HG02642 (cell line): ENCODE measurements around the gene SDS.

ENCODE experiments used
- ATAC-seq: cut with Tn5 transposase; IDR thresholded peaks from one replicate; pipeline ENCODE4 v1.9.1; 2021; ENCODE audit warnings: mild to moderate bottlenecking; ENCODE audit not compliant: unreplicated experiment, poor library complexity

The SDS gene

GRCh38 chr12:113385282-113385882 is 18.3 kb downstream of the SDS start:
- ATAC-seq = no peak

- ATAC-seq = no peak
Observed at GRCh38 chr12:113384778-113385177, 18.9 kb downstream of the SDS start.

- no peak for ATAC-seq
Observed at GRCh38 chr12:113382206-113382605, 21.5 kb downstream of the SDS start.

- no peak for ATAC-seq
Observed at GRCh38 chr12:113381220-113381619, 22.5 kb downstream of the SDS start.

GRCh38 chr12:113378291-113378690 is 25.4 kb downstream of the SDS start:
- ATAC-seq = no peak

- ATAC-seq = no peak
Observed at GRCh38 chr12:113374823-113375428, 28.8 kb downstream of the SDS start.

GRCh38 chr12:113373969-113374368 is 29.7 kb downstream of the SDS start:
- ATAC-seq = no peak

- ATAC-seq = no peak
Observed at GRCh38 chr12:113373440-113373839, 30.2 kb downstream of the SDS start.

GRCh38 chr12:113372371-113372770 is 31.3 kb downstream of the SDS start:
- no peak for ATAC-seq

GRCh38 chr12:113371808-113372207 is 31.9 kb downstream of the SDS start:
- ATAC-seq = no peak

GRCh38 chr12:113370923-113371682 is 32.6 kb downstream of the SDS start:
- no peak for ATAC-seq

- no peak for ATAC-seq
Observed at GRCh38 chr12:113369391-113369985, 34.2 kb downstream of the SDS start.

GRCh38 chr12:113368331-113368730 is 35.4 kb downstream of the SDS start:
- ATAC-seq = no peak

- no peak for ATAC-seq
Observed at GRCh38 chr12:113366827-113367226, 36.9 kb downstream of the SDS start.

GRCh38 chr12:113365639-113366395 is 37.9 kb downstream of the SDS start:
- no peak for ATAC-seq

GRCh38 chr12:113364698-113365097 is 39.0 kb downstream of the SDS start:
- no peak for ATAC-seq

GRCh38 chr12:113361574-113362370 is 41.9 kb downstream of the SDS start:
- no peak for ATAC-seq

- ATAC-seq = no peak
Observed at GRCh38 chr12:113359939-113360748, 43.5 kb downstream of the SDS start.
